GM19455 (cell line): ENCODE measurements around the gene ANKRD40CL.
"Not testable (repeated sequence)": the region's sequence is repeated elsewhere in the genome, so short reads cannot be mapped to it uniquely, and the experiment has no call there.

Experiments used
- ATAC-seq: cut with Tn5 transposase; IDR thresholded peaks from one replicate; pipeline ENCODE4 v1.9.1; 2021; ENCODE audit not compliant: unreplicated experiment

ANKRD40CL gene

GRCh38 chr17:50767446-50767845 is at the start of gene ANKRD40CL:
Gene ANKRD40CL, minus strand, starts transcription at chr17:50767518. Its CDS starts 605 bp downstream, at chr17:50766913.
- no peak for ATAC-seq

- ATAC-seq = no peak
These were observed 49.0 kb upstream of the ANKRD40CL start for GRCh38 chr17:50816271-50816670.

GRCh38 chr17:50815400-50815799 is 48.1 kb upstream of the ANKRD40CL start:
- no peak for ATAC-seq

- no peak for ATAC-seq
These were observed 46.3 kb upstream of the ANKRD40CL start for GRCh38 chr17:50813583-50813982.

GRCh38 chr17:50808888-50809287 is 41.6 kb upstream of the ANKRD40CL start:
- no peak for ATAC-seq

GRCh38 chr17:50808413-50808812 is 41.1 kb upstream of the ANKRD40CL start:
- ATAC-seq = no peak

- ATAC-seq = no peak
These were observed 40.4 kb upstream of the ANKRD40CL start for GRCh38 chr17:50807675-50808074.

GRCh38 chr17:50807009-50807408 is 39.7 kb upstream of the ANKRD40CL start:
- ATAC-seq = no peak

GRCh38 chr17:50806141-50806643 is 38.9 kb upstream of the ANKRD40CL start:
- no peak for ATAC-seq

- no peak for ATAC-seq
These were observed 38.2 kb upstream of the ANKRD40CL start for GRCh38 chr17:50805486-50805885.

GRCh38 chr17:50804749-50805475 is 37.6 kb upstream of the ANKRD40CL start:
- ATAC-seq = not testable (repeated sequence)

- ATAC-seq = no peak
These were observed 36.4 kb upstream of the ANKRD40CL start for GRCh38 chr17:50803676-50804075.

- ATAC-seq = no peak
These were observed 35.6 kb upstream of the ANKRD40CL start for GRCh38 chr17:50802609-50803571.

- ATAC-seq = no peak
These were observed 32.9 kb upstream of the ANKRD40CL start for GRCh38 chr17:50800196-50800700.

GRCh38 chr17:50799582-50799981 is 32.3 kb upstream of the ANKRD40CL start:
- no peak for ATAC-seq

GRCh38 chr17:50798424-50799288 is 31.3 kb upstream of the ANKRD40CL start:
- no peak for ATAC-seq

- ATAC-seq = no peak
These were observed 30.0 kb upstream of the ANKRD40CL start for GRCh38 chr17:50797135-50797810.

GRCh38 chr17:50794361-50794760 is 27.0 kb upstream of the ANKRD40CL start:
- ATAC-seq = no peak

GRCh38 chr17:50793007-50793406 is 25.7 kb upstream of the ANKRD40CL start:
- ATAC-seq = no peak

- ATAC-seq = no peak
These were observed 24.8 kb upstream of the ANKRD40CL start for GRCh38 chr17:50792132-50792531.
